BLaER1 (cell line): ENCODE data around the gene ENDOD1.
"Not testable (repeated sequence)": the region's sequence is repeated elsewhere in the genome, so short reads cannot be mapped to it uniquely, and the experiment has no call there.

Source experiments
- H3K27ac ChIP-seq: shearing (Covaris generic); formaldehyde crosslinking; 2 replicates; pipeline ENCODE4 v1.8.1; 2022
- H3K27me3 ChIP-seq: shearing (Covaris generic); formaldehyde crosslinking; 2 replicates; pipeline ENCODE4 v1.8.1; 2022
- H3K36me3 ChIP-seq: shearing (Covaris generic); formaldehyde crosslinking; 2 replicates; pipeline ENCODE4 v1.8.1; 2022
- H3K4me1 ChIP-seq: shearing (Covaris generic); formaldehyde crosslinking; 2 replicates; pipeline ENCODE4 v1.8.1; 2022
- H3K4me2 ChIP-seq: shearing (Covaris generic); formaldehyde crosslinking; 2 replicates; pipeline ENCODE4 v1.8.1; 2022
- H3K4me3 ChIP-seq: shearing (Covaris generic); formaldehyde crosslinking; 2 replicates; pipeline ENCODE4 v1.8.1; 2022
- H3K9ac ChIP-seq: shearing (Covaris generic); formaldehyde crosslinking; 2 replicates; pipeline ENCODE4 v1.8.1; 2022
- H3K9me3 ChIP-seq: shearing (Covaris generic); formaldehyde crosslinking; 2 replicates; pipeline ENCODE4 v1.8.1; 2022
- H4K20me1 ChIP-seq: shearing (Covaris generic); formaldehyde crosslinking; 2 replicates; pipeline ENCODE4 v1.8.1; 2022
- Cebpa-rat ChIP-seq: shearing (Covaris generic); IDR thresholded peaks from 2 replicates; pipeline ENCODE4 v1.8.1; 2022

ENDOD1 gene

GRCh38 chr11:95111923-95112540, 22.4 kb downstream of the ENDOD1 start:
- Histone ChIP-seq H3K27me3 (no peaks in the 10 kb centered on the region), H3K4me2 (no peak overlapping the region), H3K27ac (no peak overlapping the region), H4K20me1 (peaks cover 100% of the 10 kb centered on the region), H3K9me3 (peaks cover 29% of the 10 kb centered on the region), H3K4me1 (peaks cover 42% of the 10 kb centered on the region), H3K4me3 (no peak overlapping the region), H3K9ac (no peak overlapping the region), H3K36me3 (peaks cover 53% of the 10 kb centered on the region)
- TF ChIP-seq Cebpa-rat, result no peak

GRCh38 chr11:95115597-95115996, 26.0 kb downstream of the ENDOD1 start:
- no peak overlapping the region for H3K4me3 ChIP-seq
- peaks cover 32% of the 10 kb centered on the region for H3K4me1 ChIP-seq
- peaks cover 54% of the 10 kb centered on the region for H3K36me3 ChIP-seq
- H4K20me1 ChIP-seq, result peaks cover 100% of the 10 kb centered on the region
- no peak overlapping the region for H3K27ac ChIP-seq
- peaks cover 39% of the 10 kb centered on the region for H3K9me3 ChIP-seq
- no peaks in the 10 kb centered on the region for H3K27me3 ChIP-seq
- no peak overlapping the region for H3K4me2 ChIP-seq
- TF ChIP-seq Cebpa-rat, result no peak
- H3K9ac ChIP-seq, result no peak overlapping the region

GRCh38 chr11:95119361-95120060, 29.9 kb downstream of the ENDOD1 start:
- Histone ChIP-seq H4K20me1 (peaks cover 97% of the 10 kb centered on the region), H3K27ac (no peak overlapping the region), H3K36me3 (peaks cover 25% of the 10 kb centered on the region), H3K9ac (no peak overlapping the region), H3K9me3 (peaks cover 15% of the 10 kb centered on the region), H3K4me1 (peaks cover 40% of the 10 kb centered on the region), H3K4me2 (peak overlapping the region; percentile 15; the same call in 1 of the 2 replicates), H3K4me3 (no peak overlapping the region), H3K27me3 (no peaks in the 10 kb centered on the region)
- TF ChIP-seq Cebpa-rat, result no peak

- Histone ChIP-seq H3K4me3 (no peak overlapping the region), H3K4me2 (peak overlapping the region; percentile 7; the same call in 1 of the 2 replicates), H3K9me3 (peaks cover 13% of the 10 kb centered on the region), H3K36me3 (peaks cover 38% of the 10 kb centered on the region), H3K4me1 (peaks cover 40% of the 10 kb centered on the region), H3K27ac (no peak overlapping the region), H4K20me1 (peaks cover 91% of the 10 kb centered on the region), H3K9ac (no peak overlapping the region), H3K27me3 (no peaks in the 10 kb centered on the region)
- no peak for TF ChIP-seq Cebpa-rat
Measured at GRCh38 chr11:95121698-95122097, 32.1 kb downstream of the ENDOD1 start.

- Histone ChIP-seq H3K4me2 (no peak overlapping the region), H3K27me3 (no peaks in the 10 kb centered on the region), H3K27ac (no peak overlapping the region), H3K36me3 (peaks cover 51% of the 10 kb centered on the region), H3K9ac (no peak overlapping the region), H4K20me1 (peaks cover 91% of the 10 kb centered on the region), H3K4me1 (peaks cover 30% of the 10 kb centered on the region), H3K9me3 (no peaks in the 10 kb centered on the region; the same call in 1 of the 2 replicates), H3K4me3 (no peak overlapping the region)
- no peak for TF ChIP-seq Cebpa-rat
Measured at GRCh38 chr11:95123556-95123955, 33.9 kb downstream of the ENDOD1 start.

- no peaks in the 10 kb centered on the region for H3K9me3 ChIP-seq
- TF ChIP-seq Cebpa-rat, result no peak
- H3K27me3 ChIP-seq, result no peaks in the 10 kb centered on the region
- peaks cover 62% of the 10 kb centered on the region for H4K20me1 ChIP-seq
- no peak overlapping the region for H3K9ac ChIP-seq
- H3K4me2 ChIP-seq, result no peak overlapping the region
- H3K4me1 ChIP-seq, result peaks cover 5% of the 10 kb centered on the region; the same call in 1 of the 2 replicates
- H3K36me3 ChIP-seq, result peaks cover 82% of the 10 kb centered on the region
- H3K4me3 ChIP-seq, result no peak overlapping the region
- no peak overlapping the region for H3K27ac ChIP-seq
Measured at GRCh38 chr11:95128602-95129001, 39.0 kb downstream of the ENDOD1 start.

GRCh38 chr11:95132956-95133355, 43.3 kb downstream of the ENDOD1 start:
- no peaks in the 10 kb centered on the region for H3K9me3 ChIP-seq
- H3K27ac ChIP-seq, result no peak overlapping the region
- no peak overlapping the region for H3K4me2 ChIP-seq
- peaks cover 75% of the 10 kb centered on the region for H3K36me3 ChIP-seq
- peaks cover 33% of the 10 kb centered on the region for H4K20me1 ChIP-seq
- no peak overlapping the region for H3K4me3 ChIP-seq
- H3K4me1 ChIP-seq, result peaks cover 5% of the 10 kb centered on the region; the same call in 1 of the 2 replicates
- no peak overlapping the region for H3K9ac ChIP-seq
- no peak for TF ChIP-seq Cebpa-rat
- no peaks in the 10 kb centered on the region for H3K27me3 ChIP-seq

- no peak overlapping the region for H3K27ac ChIP-seq
- TF ChIP-seq Cebpa-rat, result no peak
Measured at GRCh38 chr11:95134491-95134890, 44.8 kb downstream of the ENDOD1 start.

GRCh38 chr11:95135155-95135554, 45.5 kb downstream of the ENDOD1 start:
- no peaks in the 10 kb centered on the region for H3K9me3 ChIP-seq
- H3K4me2 ChIP-seq, result no peak overlapping the region
- H4K20me1 ChIP-seq, result peaks cover 29% of the 10 kb centered on the region; the same call in 1 of the 2 replicates
- H3K4me1 ChIP-seq, result peaks cover 5% of the 10 kb centered on the region; the same call in 1 of the 2 replicates
- no peak overlapping the region for H3K27ac ChIP-seq
- H3K4me3 ChIP-seq, result no peak overlapping the region
- H3K9ac ChIP-seq, result no peak overlapping the region
- H3K36me3 ChIP-seq, result peaks cover 53% of the 10 kb centered on the region
- TF ChIP-seq Cebpa-rat, result no peak
- H3K27me3 ChIP-seq, result no peaks in the 10 kb centered on the region

More at GRCh38 chr11:95134491-95134890, 44.8 kb downstream of the ENDOD1 start:
- Histone ChIP-seq H3K4me3 (no peak overlapping the region), H3K9me3 (no peaks in the 10 kb centered on the region), H3K4me2 (no peak overlapping the region), H3K27me3 (no peaks in the 10 kb centered on the region), H3K9ac (no peak overlapping the region), H3K36me3 (peaks cover 60% of the 10 kb centered on the region), H4K20me1 (peaks cover 29% of the 10 kb centered on the region; the same call in 1 of the 2 replicates), H3K4me1 (peaks cover 5% of the 10 kb centered on the region; the same call in 1 of the 2 replicates)

GRCh38 chr11:95135880-95136279, 46.2 kb downstream of the ENDOD1 start:
- no peaks in the 10 kb centered on the region for H3K27me3 ChIP-seq
- no peak overlapping the region for H3K4me3 ChIP-seq
- H3K36me3 ChIP-seq, result peaks cover 48% of the 10 kb centered on the region
- no peak overlapping the region for H3K9ac ChIP-seq
- peaks cover 5% of the 10 kb centered on the region; the same call in 1 of the 2 replicates for H3K4me1 ChIP-seq
- H3K27ac ChIP-seq, result no peak overlapping the region
- no peak for TF ChIP-seq Cebpa-rat
- no peaks in the 10 kb centered on the region for H3K9me3 ChIP-seq
- peaks cover 28% of the 10 kb centered on the region; the same call in 1 of the 2 replicates for H4K20me1 ChIP-seq
- no peak overlapping the region for H3K4me2 ChIP-seq

- not testable (repeated sequence) for H3K9ac ChIP-seq, H3K4me3 ChIP-seq, H3K27ac ChIP-seq, H3K4me1 ChIP-seq, H3K9me3 ChIP-seq, H3K4me2 ChIP-seq, H3K27me3 ChIP-seq
- Histone ChIP-seq H4K20me1 (peaks cover 20% of the 10 kb centered on the region; the same call in 1 of the 2 replicates), H3K36me3 (peaks cover 39% of the 10 kb centered on the region)
Measured at GRCh38 chr11:95136747-95137146, 47.1 kb downstream of the ENDOD1 start.
